Endothelial cell of umbilical vein (primary cell): ENCODE results near the gene NPSR1.

ENCODE experiments used
- CTCF ChIP-seq, 2 donors: IDR thresholded peaks; 1 replicate in 1 of 2; 2 replicates in 1 of 2; pipeline ENCODE4 v1.5.1; 2011; ENCODE audit warnings: low read length in 2 of 2, mild to moderate bottlenecking in 2 of 2, moderate library complexity in 2 of 2, control low read depth in 1 of 2, inconsistent platforms in 1 of 2, low read depth in 1 of 2; ENCODE audit not compliant: insufficient read depth in 1 of 2; ENCODE audit errors: extremely low read depth in 1 of 2
- EZH2 ChIP-seq: IDR thresholded peaks from 2 replicates; pipeline ENCODE4 v1.6.1; 2012; ENCODE audit warnings: borderline replicate concordance, low read depth, mild to moderate bottlenecking, moderate library complexity, low read length, inconsistent platforms; ENCODE audit not compliant: severe bottlenecking
- JUN ChIP-seq: IDR thresholded peaks from 2 replicates; pipeline ENCODE4 v1.6.1; 2011; ENCODE audit warnings: borderline replicate concordance, low read depth; ENCODE audit not compliant: insufficient read length, insufficient read depth

GRCh38 chr7:34662058-34662708 lies 4.2 kb downstream of the NPSR1 start:
- TF ChIP-seq CTCF (IDR thresholded peaks at IDR 0.05; ENCODE audit: extremely low read depth in 1 of 2, insufficient read depth in 1 of 2, low read depth in 1 of 2, low read length in 2 of 2) (no peak), EZH2 (no peak), JUN (no peak)
